ENCODE results near the gene DES. TPM values are rescaled to one million over a fixed set of nuclear protein-coding genes. Genes with fewer than 3 reads are reported as not detected.

Gene DES
- total and polyA plus RNA-seq, 9 of the 15 experiments (the other 6 are each of a cell fraction or from before 2014, with no cell fraction given) = 2.5 to 58.9 (median 21.9) TPM

GRCh38 chr2:219369447-219369861 lies 48.7 kb upstream of the DES start:
- Histone ChIP-seq H3K9me3 (replicated peaks; ENCODE audit: control insufficient read depth, insufficient read depth, low read depth, low read length) (no peaks in the 10 kb centered on the region), H3K79me2 (ENCODE audit: control insufficient read depth, insufficient read depth, low read length) (no peaks in the 10 kb centered on the region), H3K4me1 (replicated peaks in 1 of 2; ENCODE audit: control insufficient read depth in 2 of 2, insufficient read depth in 2 of 2, low read length in 2 of 2) (peaks cover 14% of the 10 kb centered on the region in 2 experiments; a peak in 4 of 5 replicates), H2AFZ (ENCODE audit: low read depth, low read length) (0 out of 2 replicates have a peak overlapping the region, but pooled peaks have one; percentile 14), H3K9me1 (ENCODE audit: control insufficient read depth, insufficient read depth, low read length) (no peaks in the 10 kb centered on the region), H4K20me1 (replicated peaks; ENCODE audit: control insufficient read depth, insufficient read depth, low read length) (no peaks in the 10 kb centered on the region), H3K36me3 (ENCODE audit: control insufficient read depth, insufficient read depth, low read length) (peaks cover 11% of the 10 kb centered on the region; the same call in 1 of the 3 replicates), H3K4me3 (no peak overlapping the region), H3K27ac (ENCODE audit: extremely low read depth, low read depth, low read length) (no peak overlapping the region), H3K4me2 (ENCODE audit: insufficient read depth, low read length) (no peak overlapping the region; the same call in 1 of the 2 replicates), H3K27me3 (ENCODE audit: control insufficient read depth in 2 of 2, insufficient read depth in 2 of 2, low read length in 2 of 2) (no peaks in the 10 kb centered on the region), H3K9ac (ENCODE audit: insufficient read depth in 1 of 2, low read depth in 2 of 2, low read length in 2 of 2) (no peak overlapping the region)
- no TSS peak for BruUV-seq (replicated peaks)
- in situ Hi-C loops (cut with MboI) (no loop called here), intact Hi-C loops (cut with micrococcal nuclease) (no loop called here)
- DNase-seq (ENCODE audit: extremely low read depth in 1 of 4, low spot score in 3 of 4) = no peak
- 50% methylated on average over 2 of the region's 2 CpGs for WGBS (ENCODE audit: insufficient coverage, low coverage, missing lambda C conversion rate)
- POLR2A ChIA-PET = interaction anchor here (2.1 kb wide), 1 partner anchor 9 kb away, joined by 9 read pairs; no protein-coding TSS in a partner anchor
- no peak for FAIRE-seq
- CTCF ChIA-PET (ENCODE audit: low intra/inter-chr PET ratio) = no interaction called here
- ATAC-seq = peak; percentile 74
- TF ChIP-seq CEBPG (CRISPR knock-in tag; IDR thresholded peaks at IDR 0.05) (peak; percentile 33; the same call in 1 of the 2 replicates), CEBPG (tag; conservative IDR thresholded peaks at IDR 0.05 in 1 of 2, IDR thresholded peaks at IDR 0.05 in 1 of 2) (peak; percentile 82), PKNOX1 (IDR thresholded peaks at IDR 0.05) (peak; percentile 10; the same call in 1 of the 2 replicates), HLTF (IDR thresholded peaks at IDR 0.05) (peak; percentile 31; the same call in 1 of the 2 replicates), ZHX1 (conservative IDR thresholded peaks at IDR 0.05; ENCODE audit: low read length) (no peak), SOX6 (IDR thresholded peaks at IDR 0.05) (peak; percentile 26; the same call in 1 of the 2 replicates), STAT5B (CRISPR knock-in tag; IDR thresholded peaks at IDR 0.05) (no peak), SMARCE1 (IDR thresholded peaks at IDR 0.05) (peak; percentile 50; the same call in 1 of the 2 replicates), FOXJ2 (tag; IDR thresholded peaks at IDR 0.05) (peak; percentile 91), ZKSCAN8 (CRISPR knock-in tag; IDR thresholded peaks at IDR 0.05) (no peak), DPF2 (IDR thresholded peaks at IDR 0.05) (peak; percentile 25; the same call in 1 of the 2 replicates), SMARCA4 (IDR thresholded peaks at IDR 0.05) (0 out of 2 replicates have a peak, but pooled peaks have one; percentile 45), NFIC (IDR thresholded peaks at IDR 0.05) (peak; percentile 58), CEBPB (tag; IDR thresholded peaks at IDR 0.05) (peak; percentile 59)
- TF ChIP-seq, protein P1, sequence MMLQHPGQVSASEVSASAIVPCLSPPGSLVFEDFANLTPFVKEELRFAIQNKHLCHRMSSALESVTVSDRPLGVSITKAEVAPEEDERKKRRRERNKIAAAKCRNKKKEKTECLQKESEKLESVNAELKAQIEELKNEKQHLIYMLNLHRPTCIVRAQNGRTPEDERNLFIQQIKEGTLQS (IDR thresholded peaks at IDR 0.05) = peak; percentile 82
- TF ChIP-seq, protein P1 (CRISPR knock-in tag; conservative IDR thresholded peaks at IDR 0.05) = no peak
- TF ChIP-seq, protein P2, sequence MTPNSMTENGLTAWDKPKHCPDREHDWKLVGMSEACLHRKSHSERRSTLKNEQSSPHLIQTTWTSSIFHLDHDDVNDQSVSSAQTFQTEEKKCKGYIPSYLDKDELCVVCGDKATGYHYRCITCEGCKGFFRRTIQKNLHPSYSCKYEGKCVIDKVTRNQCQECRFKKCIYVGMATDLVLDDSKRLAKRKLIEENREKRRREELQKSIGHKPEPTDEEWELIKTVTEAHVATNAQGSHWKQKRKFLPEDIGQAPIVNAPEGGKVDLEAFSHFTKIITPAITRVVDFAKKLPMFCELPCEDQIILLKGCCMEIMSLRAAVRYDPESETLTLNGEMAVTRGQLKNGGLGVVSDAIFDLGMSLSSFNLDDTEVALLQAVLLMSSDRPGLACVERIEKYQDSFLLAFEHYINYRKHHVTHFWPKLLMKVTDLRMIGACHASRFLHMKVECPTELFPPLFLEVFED (CRISPR knock-in tag; conservative IDR thresholded peaks at IDR 0.05) = 0 out of 2 replicates have a peak, but pooled peaks have one; percentile 14

Measured in K562 (cell line).